Small intestine (tissue), 7 donors: ENCODE measurements around the gene CNOT8. TPM values are rescaled to one million over a fixed set of nuclear protein-coding genes. Genes with fewer than 3 reads are reported as not detected.
"Not testable (repeated sequence)": the region's sequence is repeated elsewhere in the genome, so short reads cannot be mapped to it uniquely, and the experiment has no call there.

ENCODE experiments used
- DNase-seq, 2 donors: peaks; one replicate each; pipeline versions ENCODE4 v3.0.0 to v3.0.0-alpha.2; 2013
- FAIRE-seq: peaks from 2 replicates; lab custom pipeline; 2012; peaks lifted over from hg19 to GRCh38; lab: Jason Lieb, UNC
- H3K27ac ChIP-seq, 3 donors: one replicate each; pipeline ENCODE4 v1.5.1; 2013; ENCODE audit warnings: low read length in 2 of 3, mild to moderate bottlenecking in 2 of 3, control low read depth in 1 of 3, inconsistent platforms in 1 of 3, low read depth in 1 of 3, moderate library complexity in 1 of 3
- H3K27me3 ChIP-seq, 3 donors: one replicate each; pipeline ENCODE4 v1.6.1; 2013; ENCODE audit warnings: low read length in 3 of 3, inconsistent platforms in 1 of 3; ENCODE audit not compliant: control insufficient read depth in 3 of 3, insufficient read depth in 3 of 3
- H3K36me3 ChIP-seq, 3 donors: one replicate each; pipeline ENCODE4 v1.6.1; 2013; ENCODE audit warnings: low read length in 3 of 3, inconsistent platforms in 1 of 3, low read depth in 1 of 3, mild to moderate bottlenecking in 1 of 3, moderate library complexity in 1 of 3; ENCODE audit not compliant: control insufficient read depth in 3 of 3, insufficient read depth in 2 of 3
- H3K4me1 ChIP-seq, 3 donors: one replicate each; pipeline ENCODE4 v1.6.1; 2013; ENCODE audit warnings: low read length in 2 of 3, inconsistent platforms in 1 of 3, low read depth in 1 of 3, mild to moderate bottlenecking in 1 of 3, moderate library complexity in 1 of 3; ENCODE audit not compliant: control insufficient read depth in 3 of 3, insufficient read depth in 2 of 3
- H3K4me3 ChIP-seq, 3 donors: one replicate each; pipeline ENCODE4 v1.5.1; 2013; ENCODE audit warnings: low read length in 3 of 3, control low read depth in 1 of 3, inconsistent platforms in 1 of 3, low read depth in 1 of 3, mild to moderate bottlenecking in 1 of 3, moderate library complexity in 1 of 3
- H3K9me3 ChIP-seq, 2 donors: one replicate each; pipeline ENCODE4 v1.6.1; 2013; ENCODE audit warnings: low read depth in 1 of 2, low read length in 1 of 2; ENCODE audit not compliant: control insufficient read depth in 2 of 2, insufficient read depth in 1 of 2
- WGBS, 3 donors: extraction: QIAGEN DNeasy Blood & Tissue Kit; methylation state at CpG; one replicate each; pipeline ENCODE4 v1.1.7; 2013; 5-methylcytosine and 5-hydroxymethylcytosine counted together
- polyA plus RNA-seq, 4 donors: library from polyadenylated mRNA; stranded (reverse) in 3 of 4; unstranded in 1 of 4; fragments of 200-250 nt in 3 of 4; fragments of 120-200 nt in 1 of 4; gene quantifications; one replicate each; pipeline versions ENCODE4 v1.2.1 to v1.2.3, GENCODE V29; 2013
- donor health status: healthy with polysubstance abuse.
- donor health status: control.
- donor health status: control.
- donor health status: Bipolar disorder and iron deficiency.
- donor health status: healthy.

Gene CNOT8
- polyA plus RNA-seq, 4 donors: 43.5 to 54.1 (median 48.9) TPM

DNA sequence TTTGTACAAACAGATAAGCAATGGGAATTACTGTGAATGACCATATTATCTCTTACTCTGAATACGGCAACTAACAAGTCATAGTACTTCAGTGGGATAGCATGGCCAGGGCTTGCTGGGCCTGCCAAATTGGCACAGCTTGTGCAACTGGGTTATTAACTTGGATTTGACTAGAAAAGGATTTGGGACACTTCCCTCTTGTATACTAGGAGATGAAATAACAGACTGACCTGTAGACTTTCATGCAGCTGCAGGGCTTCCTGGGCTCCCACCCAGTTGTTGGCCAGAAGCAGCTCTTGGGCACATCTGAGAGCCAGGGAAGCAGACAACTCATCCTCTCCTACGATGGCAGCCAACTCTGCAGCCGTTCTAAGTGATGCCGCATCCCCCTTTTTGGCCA, 39.8 kb downstream of the CNOT8 start:
- 96 to 97% (median 96%) methylated on average over 4 of the region's 4 CpGs for WGBS, 3 donors
- no peaks in the 10 kb centered on the region for H3K9me3 ChIP-seq
- peaks cover 14 to 54% (median 24%) of the 10 kb centered on the region in 3 donors for H3K36me3 ChIP-seq
- no peak overlapping the region for H3K27ac ChIP-seq
- DNase-seq (no peak), FAIRE-seq (no peak)
- no peak overlapping the region for H3K4me3 ChIP-seq
- no peaks in the 10 kb centered on the region for H3K4me1 ChIP-seq
- H3K27me3 ChIP-seq: no peaks in the 10 kb centered on the region

DNA sequence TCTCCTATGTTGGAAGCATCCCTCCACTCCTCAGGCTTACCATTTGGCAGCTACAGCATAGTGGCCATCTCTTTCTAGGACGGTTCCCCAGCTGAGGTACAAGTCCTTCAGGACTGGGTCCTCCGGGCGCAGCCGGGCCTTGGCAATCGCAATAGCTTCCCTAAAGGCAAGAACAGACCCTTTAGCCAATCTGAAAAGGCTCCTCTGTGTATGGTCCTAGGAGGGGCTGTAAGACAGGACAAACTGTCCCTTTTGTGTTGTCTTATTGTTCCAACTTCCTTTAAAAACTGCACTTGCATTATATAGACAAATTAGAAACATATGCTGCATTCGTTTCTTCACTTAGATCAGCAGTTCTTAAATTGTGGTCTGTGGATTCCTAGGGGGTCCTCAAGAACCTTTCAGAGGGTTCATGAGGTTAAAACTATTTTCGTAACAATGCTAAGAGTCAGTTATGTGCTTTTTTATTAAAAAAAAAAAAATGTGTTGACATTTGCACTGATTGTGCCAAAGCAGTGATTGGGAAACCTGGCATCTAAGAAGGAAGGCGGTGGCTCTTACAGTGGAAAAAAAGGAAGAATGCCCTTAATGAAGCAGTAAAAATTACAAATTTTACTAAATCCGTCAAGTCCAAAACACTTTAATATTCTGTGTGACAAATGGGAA, 40.9 kb downstream of the CNOT8 start:
- no peak overlapping the region for H3K27ac ChIP-seq
- no peak for FAIRE-seq
- peaks cover 16 to 47% (median 21%) of the 10 kb centered on the region in 3 donors for H3K36me3 ChIP-seq
- H3K4me1 ChIP-seq: no peaks in the 10 kb centered on the region
- H3K4me3 ChIP-seq: no peak overlapping the region
- H3K9me3 ChIP-seq: no peaks in the 10 kb centered on the region
- DNase-seq: no peak
- 93 to 97% (median 96%) methylated on average over 9 of the region's 9 CpGs for WGBS, 3 donors
- no peaks in the 10 kb centered on the region for H3K27me3 ChIP-seq

- H3K27me3 ChIP-seq: no peaks in the 10 kb centered on the region
- peaks cover 17 to 48% (median 21%) of the 10 kb centered on the region in 3 donors for H3K36me3 ChIP-seq
- H3K27ac ChIP-seq: no peak overlapping the region
- no peaks in the 10 kb centered on the region for H3K9me3 ChIP-seq
- DNase-seq (no peak), FAIRE-seq (no peak)
- WGBS, 3 donors: 97 to 100% (median 98%) methylated on average over 1 of the region's 1 CpG
- no peaks in the 10 kb centered on the region for H3K4me1 ChIP-seq
- no peak overlapping the region for H3K4me3 ChIP-seq
Measured at GRCh38 chr5:154900066-154900465, 41.6 kb downstream of the CNOT8 start.

DNA sequence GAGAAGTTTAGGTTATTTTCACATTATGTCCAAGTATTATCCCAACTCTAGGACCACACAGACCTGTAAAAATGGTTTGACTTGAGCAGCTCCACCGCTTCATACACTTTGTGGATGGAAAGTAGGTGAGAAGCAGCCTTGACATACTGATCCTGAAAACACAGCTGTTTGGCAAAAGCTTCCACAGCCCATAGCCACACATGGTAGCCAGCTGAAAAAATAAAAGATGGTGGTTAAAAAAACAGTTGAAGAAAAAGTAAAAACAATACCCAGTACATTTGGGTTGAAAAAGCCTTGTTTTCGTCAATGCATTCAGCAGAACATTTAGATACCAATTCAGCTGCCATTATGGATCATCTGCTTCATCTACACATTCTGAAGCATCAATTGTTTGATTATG, 42.8 kb downstream of the CNOT8 start:
- H3K27ac ChIP-seq: no peak overlapping the region
- no peak overlapping the region for H3K4me3 ChIP-seq
- no peaks in the 10 kb centered on the region for H3K4me1 ChIP-seq
- 93 to 99% (median 94%) methylated on average over 2 of the region's 2 CpGs for WGBS, 3 donors
- peaks cover 18 to 44% (median 19%) of the 10 kb centered on the region in 3 donors for H3K36me3 ChIP-seq
- FAIRE-seq (no peak), DNase-seq (no peak)
- H3K27me3 ChIP-seq: no peaks in the 10 kb centered on the region
- no peaks in the 10 kb centered on the region for H3K9me3 ChIP-seq

GRCh38 chr5:154901913-154902312, 43.5 kb downstream of the CNOT8 start:
- Histone ChIP-seq H3K27ac (no peak overlapping the region), H3K36me3 (peaks cover 18 to 47% (median 19%) of the 10 kb centered on the region in 3 donors), H3K27me3 (no peaks in the 10 kb centered on the region), H3K4me1 (no peaks in the 10 kb centered on the region), H3K9me3 (no peaks in the 10 kb centered on the region), H3K4me3 (no peak overlapping the region)
- 94 to 96% (median 96%) methylated on average over 6 of the region's 6 CpGs for WGBS, 3 donors
- FAIRE-seq (no peak), DNase-seq (no peak)

DNA sequence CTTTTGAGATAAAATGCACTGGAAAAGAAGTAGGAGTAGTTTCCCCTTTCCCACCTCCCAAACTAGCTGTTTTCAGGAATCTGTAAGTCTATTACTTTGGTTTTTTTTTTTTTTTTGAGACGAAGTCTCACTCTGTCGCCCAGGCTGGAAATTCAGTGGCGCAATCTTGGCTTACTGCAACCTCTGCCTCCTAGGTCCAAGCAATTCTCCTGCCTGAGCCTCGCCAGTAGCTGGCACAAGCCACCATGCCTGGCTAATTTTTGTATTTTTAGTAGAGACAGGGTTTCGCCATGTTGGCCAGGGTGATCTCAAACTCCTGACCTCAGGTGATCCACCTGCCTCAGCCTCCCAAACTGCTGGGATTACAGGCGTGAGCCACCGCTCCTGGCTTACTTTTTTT, 47.2 kb downstream of the CNOT8 start:
- H3K9me3 ChIP-seq, H3K27ac ChIP-seq, FAIRE-seq, H3K4me3 ChIP-seq, DNase-seq, H3K27me3 ChIP-seq, H3K4me1 ChIP-seq: not testable (repeated sequence)
- 83 to 96% (median 87%) methylated on average over 7 of the region's 7 CpGs for WGBS, 3 donors
- peaks cover 12 to 53% (median 16%) of the 10 kb centered on the region in 3 donors for H3K36me3 ChIP-seq

DNA sequence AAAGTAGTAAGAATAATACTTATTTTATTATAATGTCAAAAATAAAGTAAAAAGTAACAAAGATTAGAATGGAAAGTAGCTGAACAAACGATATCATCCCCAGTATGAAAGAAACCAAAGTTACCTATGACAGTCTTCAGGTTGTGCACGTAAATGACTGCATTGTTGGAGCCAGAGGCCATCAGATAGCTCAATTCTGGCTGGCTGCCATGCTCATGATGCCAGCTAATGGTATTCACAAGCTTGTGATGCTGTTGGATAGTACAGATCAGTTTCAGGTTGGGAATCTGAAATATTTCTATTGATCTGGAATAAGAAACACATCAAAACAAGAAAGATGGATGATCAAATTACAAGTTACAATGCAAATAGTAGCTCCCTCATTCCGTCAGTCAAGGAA, 58.4 kb downstream of the CNOT8 start:
- no peaks in the 10 kb centered on the region for H3K4me1 ChIP-seq
- DNase-seq (no peak), FAIRE-seq (no peak)
- H3K4me3 ChIP-seq: no peak overlapping the region
- peaks cover 6 to 26% (median 9%) of the 10 kb centered on the region in 3 donors for H3K36me3 ChIP-seq
- H3K9me3 ChIP-seq: no peaks in the 10 kb centered on the region
- no peaks in the 10 kb centered on the region for H3K27me3 ChIP-seq
- WGBS, 3 donors: 49 to 76% (median 56%) methylated on average over 3 of the region's 3 CpGs
- H3K27ac ChIP-seq: no peak overlapping the region

DNA sequence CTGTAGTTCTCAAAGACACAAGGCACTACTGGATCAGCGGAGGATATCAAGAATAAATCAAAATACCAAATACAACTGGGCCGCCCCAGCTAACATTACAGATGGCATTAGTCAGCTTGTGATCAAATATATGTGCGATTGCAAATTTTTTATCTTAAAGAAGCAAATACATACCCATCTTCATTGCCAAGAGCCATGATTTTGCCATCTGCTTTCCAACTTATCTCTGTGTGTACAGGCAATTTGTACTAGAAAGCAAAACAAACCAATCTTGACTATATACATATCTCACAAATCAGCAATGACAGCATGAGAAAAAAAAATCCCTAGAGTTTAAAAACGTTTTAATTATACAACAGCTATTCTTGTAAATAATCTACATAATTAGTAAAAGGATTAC, 59.3 kb downstream of the CNOT8 start:
- no peaks in the 10 kb centered on the region for H3K9me3 ChIP-seq
- 84 to 89% (median 85%) methylated on average over 4 of the region's 4 CpGs for WGBS, 3 donors
- no peak overlapping the region for H3K27ac ChIP-seq
- H3K36me3 ChIP-seq: peaks cover 6 to 26% (median 9%) of the 10 kb centered on the region in 3 donors
- DNase-seq (no peak), FAIRE-seq (no peak)
- H3K4me3 ChIP-seq: no peak overlapping the region
- no peaks in the 10 kb centered on the region for H3K27me3 ChIP-seq
- H3K4me1 ChIP-seq: no peaks in the 10 kb centered on the region
